ENCODE data around the gene AKAP6. TPM values are rescaled to one million over a fixed set of nuclear protein-coding genes. Genes with fewer than 3 reads are reported as not detected.

AKAP6 gene
- total RNA-seq, 1 experiment from 2014 or later: 2.8 TPM

DNA sequence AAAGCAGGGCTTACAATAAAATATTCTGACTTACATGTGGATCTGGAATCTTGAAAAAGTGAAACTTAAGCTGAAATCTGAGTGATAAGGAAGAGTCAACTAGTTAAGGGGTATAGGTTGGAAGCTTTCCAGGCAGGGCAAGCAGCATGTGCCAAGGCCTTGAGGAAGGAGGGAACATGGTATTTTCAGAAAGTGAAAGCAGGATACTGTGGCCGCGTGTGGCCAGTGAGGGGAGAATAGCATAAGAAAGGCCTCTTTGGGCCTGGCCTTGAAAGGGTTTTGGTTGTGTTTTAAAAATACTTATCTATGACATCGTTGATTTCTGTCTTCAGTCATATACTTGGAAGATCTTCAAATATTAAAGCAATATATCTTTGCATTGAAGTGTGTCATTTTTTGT, 213.4 kb downstream of the AKAP6 start:
- no TSS peak for BruUV-seq (replicated peaks)
- intact Hi-C loops (cut with micrococcal nuclease; ENCODE audit: unreplicated experiment): no loop called here
- DNase-seq: no peak
- no peaks in the 10 kb centered on the region for H3K27me3 Mint-ChIP-seq (ENCODE audit: unreplicated experiment)
- no peak overlapping the region for H3K27ac Mint-ChIP-seq (ENCODE audit: unreplicated experiment)
- H3K4me1 Mint-ChIP-seq (ENCODE audit: low read depth, unreplicated experiment): no peaks in the 10 kb centered on the region
- no peak overlapping the region for H3K4me3 Mint-ChIP-seq (ENCODE audit: low read depth, unreplicated experiment)
- no peaks in the 10 kb centered on the region for H3K9me3 Mint-ChIP-seq (ENCODE audit: low read depth, unreplicated experiment)
- TF ChIP-seq, protein P1, sequence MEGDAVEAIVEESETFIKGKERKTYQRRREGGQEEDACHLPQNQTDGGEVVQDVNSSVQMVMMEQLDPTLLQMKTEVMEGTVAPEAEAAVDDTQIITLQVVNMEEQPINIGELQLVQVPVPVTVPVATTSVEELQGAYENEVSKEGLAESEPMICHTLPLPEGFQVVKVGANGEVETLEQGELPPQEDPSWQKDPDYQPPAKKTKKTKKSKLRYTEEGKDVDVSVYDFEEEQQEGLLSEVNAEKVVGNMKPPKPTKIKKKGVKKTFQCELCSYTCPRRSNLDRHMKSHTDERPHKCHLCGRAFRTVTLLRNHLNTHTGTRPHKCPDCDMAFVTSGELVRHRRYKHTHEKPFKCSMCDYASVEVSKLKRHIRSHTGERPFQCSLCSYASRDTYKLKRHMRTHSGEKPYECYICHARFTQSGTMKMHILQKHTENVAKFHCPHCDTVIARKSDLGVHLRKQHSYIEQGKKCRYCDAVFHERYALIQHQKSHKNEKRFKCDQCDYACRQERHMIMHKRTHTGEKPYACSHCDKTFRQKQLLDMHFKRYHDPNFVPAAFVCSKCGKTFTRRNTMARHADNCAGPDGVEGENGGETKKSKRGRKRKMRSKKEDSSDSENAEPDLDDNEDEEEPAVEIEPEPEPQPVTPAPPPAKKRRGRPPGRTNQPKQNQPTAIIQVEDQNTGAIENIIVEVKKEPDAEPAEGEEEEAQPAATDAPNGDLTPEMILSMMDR (IDR thresholded peaks at IDR 0.05; ENCODE audit: unreplicated experiment): no peak
- CTCF ChIA-PET: no interaction called here
- H3K36me3 Mint-ChIP-seq (ENCODE audit: insufficient read depth, unreplicated experiment): no peaks in the 10 kb centered on the region

DNA sequence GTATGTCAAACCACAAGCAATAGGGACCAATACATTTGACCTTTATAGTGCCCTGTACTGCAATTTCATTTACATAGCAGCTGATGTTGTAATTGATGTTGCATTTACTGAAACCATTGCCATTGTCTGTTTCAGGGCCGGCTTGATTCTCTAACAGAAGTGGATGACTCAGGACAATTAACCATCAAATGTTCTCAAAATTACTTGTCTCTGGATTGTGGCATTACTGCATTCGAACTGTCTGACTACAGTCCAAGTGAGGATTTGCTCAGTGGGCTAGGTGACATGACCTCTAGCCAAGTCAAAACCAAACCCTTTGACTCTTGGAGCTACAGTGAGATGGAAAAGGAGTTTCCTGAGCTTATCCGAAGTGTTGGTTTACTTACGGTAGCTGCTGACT, 216.0 kb downstream of the AKAP6 start:
- CTCF ChIA-PET: no interaction called here
- DNase-seq: no peak
- intact Hi-C loops (cut with micrococcal nuclease; ENCODE audit: unreplicated experiment): no loop called here
- Mint-ChIP-seq H3K4me1 (ENCODE audit: low read depth, unreplicated experiment) (no peaks in the 10 kb centered on the region), H3K4me3 (ENCODE audit: low read depth, unreplicated experiment) (no peak overlapping the region), H3K9me3 (ENCODE audit: low read depth, unreplicated experiment) (no peaks in the 10 kb centered on the region), H3K27ac (ENCODE audit: unreplicated experiment) (no peak overlapping the region), H3K27me3 (ENCODE audit: unreplicated experiment) (no peaks in the 10 kb centered on the region), H3K36me3 (ENCODE audit: insufficient read depth, unreplicated experiment) (no peaks in the 10 kb centered on the region)
- TF ChIP-seq, protein P1 (IDR thresholded peaks at IDR 0.05; ENCODE audit: unreplicated experiment): no peak
- BruUV-seq (replicated peaks): no TSS peak

DNA sequence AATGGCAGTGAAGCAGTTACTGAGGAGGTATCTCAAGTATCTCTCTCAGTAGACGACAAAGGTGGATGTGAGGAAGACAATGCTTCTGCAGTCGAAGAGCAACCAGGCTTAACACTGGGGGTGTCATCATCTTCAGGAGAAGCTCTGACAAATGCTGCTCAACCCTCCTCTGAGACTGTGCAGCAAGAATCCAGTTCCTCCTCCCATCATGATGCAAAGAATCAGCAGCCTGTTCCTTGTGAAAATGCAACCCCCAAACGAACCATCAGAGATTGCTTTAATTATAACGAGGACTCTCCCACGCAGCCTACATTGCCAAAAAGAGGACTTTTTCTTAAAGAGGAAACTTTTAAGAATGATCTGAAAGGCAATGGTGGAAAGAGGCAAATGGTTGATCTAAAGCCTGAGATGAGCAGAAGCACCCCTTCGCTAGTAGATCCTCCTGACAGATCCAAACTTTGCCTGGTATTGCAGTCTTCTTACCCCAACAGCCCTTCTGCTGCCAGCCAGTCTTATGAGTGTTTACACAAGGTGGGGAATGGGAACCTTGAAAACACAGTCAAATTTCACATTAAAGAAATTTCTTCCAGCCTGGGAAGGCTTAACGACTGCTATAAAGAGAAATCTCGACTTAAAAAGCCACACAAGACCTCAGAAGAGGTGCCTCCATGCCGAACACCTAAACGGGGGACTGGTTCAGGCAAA, 216.6 kb downstream of the AKAP6 start:
- Mint-ChIP-seq H3K36me3 (ENCODE audit: insufficient read depth, unreplicated experiment) (no peaks in the 10 kb centered on the region), H3K4me3 (ENCODE audit: low read depth, unreplicated experiment) (no peak overlapping the region), H3K9me3 (ENCODE audit: low read depth, unreplicated experiment) (no peaks in the 10 kb centered on the region), H3K4me1 (ENCODE audit: low read depth, unreplicated experiment) (no peaks in the 10 kb centered on the region), H3K27ac (ENCODE audit: unreplicated experiment) (no peak overlapping the region), H3K27me3 (ENCODE audit: unreplicated experiment) (no peaks in the 10 kb centered on the region)
- no TSS peak for BruUV-seq (replicated peaks)
- DNase-seq: no peak
- intact Hi-C loops (cut with micrococcal nuclease; ENCODE audit: unreplicated experiment): no loop called here
- TF ChIP-seq, protein P1 (IDR thresholded peaks at IDR 0.05; ENCODE audit: unreplicated experiment): no peak
- CTCF ChIA-PET: no interaction called here

DNA sequence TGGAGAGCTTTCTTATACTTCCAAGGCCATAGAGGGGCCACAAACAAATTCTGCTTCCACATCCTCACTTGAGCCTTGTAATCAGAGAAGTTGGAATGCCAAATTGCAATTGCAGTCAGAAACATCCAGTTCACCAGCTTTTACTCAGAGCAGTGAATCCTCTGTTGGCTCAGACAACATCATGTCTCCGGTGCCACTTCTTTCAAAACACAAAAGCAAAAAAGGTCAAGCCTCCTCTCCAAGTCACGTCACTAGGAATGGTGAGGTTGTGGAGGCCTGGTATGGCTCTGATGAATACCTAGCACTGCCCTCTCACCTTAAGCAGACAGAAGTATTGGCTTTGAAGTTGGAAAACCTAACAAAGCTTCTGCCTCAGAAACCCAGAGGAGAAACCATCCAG, 217.1 kb downstream of the AKAP6 start:
- Mint-ChIP-seq H3K9me3 (ENCODE audit: low read depth, unreplicated experiment) (no peaks in the 10 kb centered on the region), H3K36me3 (ENCODE audit: insufficient read depth, unreplicated experiment) (no peaks in the 10 kb centered on the region), H3K27me3 (ENCODE audit: unreplicated experiment) (no peaks in the 10 kb centered on the region), H3K4me3 (ENCODE audit: low read depth, unreplicated experiment) (no peak overlapping the region), H3K4me1 (ENCODE audit: low read depth, unreplicated experiment) (no peaks in the 10 kb centered on the region), H3K27ac (ENCODE audit: unreplicated experiment) (no peak overlapping the region)
- intact Hi-C loops (cut with micrococcal nuclease; ENCODE audit: unreplicated experiment): no loop called here
- no peak for DNase-seq
- TF ChIP-seq, protein P1 (IDR thresholded peaks at IDR 0.05; ENCODE audit: unreplicated experiment): no peak
- BruUV-seq (replicated peaks): no TSS peak
- CTCF ChIA-PET: no interaction called here
